GM18867 (cell line): ENCODE measurements around the gene STAM2.
"Not testable (repeated sequence)": the region's sequence is repeated elsewhere in the genome, so short reads cannot be mapped to it uniquely, and the experiment has no call there.

ENCODE experiments used
- ATAC-seq: cut with Tn5 transposase; IDR thresholded peaks from one replicate; pipeline ENCODE4 v1.9.1; 2021; ENCODE audit warnings: mild to moderate bottlenecking, moderate library complexity; ENCODE audit not compliant: unreplicated experiment

Gene STAM2

GRCh38 chr2:152114366-152114765, 61.2 kb downstream of the STAM2 start:
- no peak for ATAC-seq

DNA sequence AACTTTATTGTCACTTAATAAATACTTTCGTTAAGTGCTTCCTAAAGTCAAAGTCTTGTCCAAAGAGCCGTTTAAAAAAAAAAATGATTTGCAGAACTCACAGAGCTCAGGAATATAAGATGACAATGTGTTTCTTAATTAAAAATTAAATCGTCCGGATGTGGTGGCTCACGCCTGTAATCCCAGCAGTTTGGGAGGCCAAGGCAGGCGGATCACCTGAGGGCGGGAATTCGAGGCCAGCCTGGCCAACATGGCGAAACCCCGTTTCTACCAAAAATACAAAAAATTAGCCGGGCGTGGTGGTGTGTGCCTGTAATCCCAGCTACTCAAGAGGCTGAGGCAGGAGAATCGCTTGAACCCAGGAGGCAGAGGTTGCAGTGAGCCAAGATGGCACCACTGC, 68.4 kb downstream of the STAM2 start:
- ATAC-seq = not testable (repeated sequence)

DNA sequence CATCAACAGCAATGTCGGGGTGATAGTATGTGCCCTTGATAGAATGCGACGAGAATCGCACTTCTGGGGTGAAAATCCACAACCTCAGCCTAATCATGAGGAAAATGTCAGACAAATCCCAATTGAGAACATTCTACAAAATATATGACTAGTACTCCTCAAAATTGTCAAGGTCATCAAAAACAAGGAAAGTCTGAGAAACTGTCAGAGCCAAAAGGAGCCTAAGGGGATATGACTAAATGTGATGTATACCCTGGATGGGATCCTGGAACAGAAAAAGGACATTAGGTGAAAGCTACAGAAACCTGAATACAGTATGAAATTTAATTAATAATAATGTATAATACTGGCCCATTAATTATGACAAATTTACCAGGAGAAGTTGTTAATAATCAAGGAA, 69.1 kb downstream of the STAM2 start:
- no peak for ATAC-seq

- ATAC-seq = no peak
These were observed 72.3 kb downstream of the STAM2 start for GRCh38 chr2:152103271-152103670.

GRCh38 chr2:152100961-152101360, 74.6 kb downstream of the STAM2 start:
- ATAC-seq = no peak

DNA sequence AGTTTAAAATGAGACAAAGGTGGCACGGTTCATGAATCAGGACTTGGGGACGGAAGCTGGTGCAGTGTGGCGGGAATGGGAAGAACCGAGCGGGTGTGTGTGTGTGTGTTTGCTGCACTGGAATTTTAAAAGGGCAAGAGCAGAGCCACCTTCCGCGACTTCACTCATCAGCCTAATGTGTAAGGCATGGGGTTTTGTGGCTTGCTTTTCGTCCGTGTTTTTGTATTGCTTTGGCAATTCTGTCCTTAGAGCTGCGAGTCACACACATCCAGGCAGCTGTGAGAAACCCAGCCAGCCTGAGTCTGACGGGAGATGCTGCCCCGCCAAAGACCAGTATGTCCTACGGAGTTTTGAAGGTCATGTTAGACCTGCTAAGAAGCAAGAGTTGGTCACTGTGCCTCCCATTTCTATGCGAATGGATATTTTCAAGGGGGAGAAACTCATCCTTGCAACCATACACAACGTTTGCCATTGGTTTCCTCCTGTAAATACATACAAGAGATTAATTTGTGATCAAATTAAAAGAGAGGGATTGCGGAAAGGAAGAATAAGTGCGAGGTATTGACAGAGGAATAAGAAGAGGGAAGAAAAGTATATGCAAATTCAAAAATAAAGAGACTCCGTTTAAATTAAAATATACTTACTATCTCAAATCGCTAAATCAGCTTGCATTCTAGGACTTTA, 76.1 kb downstream of the STAM2 start:
- ATAC-seq = no peak

DNA sequence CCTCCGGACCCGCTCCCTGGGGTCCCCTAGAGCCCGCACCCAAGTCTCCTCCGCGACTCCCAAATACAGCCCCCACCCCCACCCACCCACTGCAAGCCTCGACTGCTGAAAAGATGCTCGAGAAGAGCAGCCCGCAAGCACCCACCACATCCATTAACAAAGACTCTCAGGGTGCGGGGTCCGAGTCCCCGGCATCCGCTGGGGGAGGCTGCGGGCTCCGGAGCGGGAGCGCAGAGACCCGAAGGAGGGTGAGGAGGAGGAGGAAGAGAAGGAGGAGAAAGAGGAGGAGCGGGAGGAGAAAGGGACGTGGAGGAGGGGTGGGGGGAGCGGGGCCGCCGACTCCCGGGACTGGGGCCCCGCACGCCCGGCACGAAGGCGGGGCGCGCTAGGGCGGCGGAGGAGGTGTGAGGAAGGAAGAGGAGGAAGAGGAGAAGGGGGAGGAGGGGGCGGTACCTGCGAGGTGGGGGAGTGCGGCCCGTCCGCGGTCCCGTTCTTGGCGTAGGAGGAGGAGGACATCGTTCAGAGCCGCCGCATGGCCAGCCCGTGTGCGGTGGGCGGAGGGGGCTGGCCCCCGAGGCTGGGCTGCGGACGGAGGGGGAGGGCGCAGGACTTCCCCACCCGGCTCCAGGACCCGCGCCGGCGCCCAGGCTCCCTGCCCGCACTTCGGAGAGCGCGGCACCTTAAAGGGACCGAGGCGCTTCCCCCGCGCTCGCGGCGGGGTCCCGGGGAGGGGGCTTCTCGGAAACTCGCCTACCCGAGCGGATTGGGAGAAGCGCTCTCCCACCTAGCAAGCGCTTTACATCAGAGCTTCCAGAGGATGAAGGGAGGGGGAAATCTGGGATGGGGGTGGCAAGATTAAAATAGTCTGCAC, 76.8 kb downstream of the STAM2 start, which contains the start of gene CACNB4:
CACNB4 (minus strand) TSS at position 549 of the 871 bp plus-strand sequence.
- ATAC-seq = no peak

DNA sequence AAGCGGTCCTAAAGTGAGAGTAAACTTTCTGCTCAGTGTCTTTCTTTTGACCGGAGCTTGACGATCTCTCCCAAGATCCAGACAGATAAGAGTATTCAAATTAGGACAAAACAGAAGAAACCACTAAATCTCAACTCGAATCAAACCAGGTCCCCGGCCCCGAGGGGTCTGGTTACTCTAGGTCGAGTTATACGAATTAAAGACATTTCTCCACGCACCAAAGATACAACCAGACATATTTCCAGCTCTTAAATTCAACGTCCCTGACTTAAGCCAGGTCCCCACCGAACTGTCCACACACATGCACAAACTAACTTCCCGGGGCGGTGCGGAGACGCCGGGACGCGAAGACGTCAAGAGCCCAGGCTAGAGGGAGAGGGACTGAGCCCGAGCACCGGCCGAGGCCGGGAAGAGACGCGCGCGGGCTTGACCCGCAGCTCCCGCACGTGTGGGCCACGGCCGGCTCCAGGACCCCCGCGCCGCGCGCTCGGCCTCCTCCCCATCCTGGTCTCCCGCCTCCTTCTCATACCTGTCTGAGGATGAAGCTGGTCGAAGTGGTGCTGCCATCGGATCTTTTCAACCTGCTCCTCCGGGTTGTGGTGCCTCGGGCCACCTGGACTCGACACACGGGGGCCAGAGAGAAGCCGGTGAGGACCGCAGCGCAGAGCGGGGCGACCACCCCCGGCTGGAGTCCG, 77.6 kb downstream of the STAM2 start:
- no peak for ATAC-seq

DNA sequence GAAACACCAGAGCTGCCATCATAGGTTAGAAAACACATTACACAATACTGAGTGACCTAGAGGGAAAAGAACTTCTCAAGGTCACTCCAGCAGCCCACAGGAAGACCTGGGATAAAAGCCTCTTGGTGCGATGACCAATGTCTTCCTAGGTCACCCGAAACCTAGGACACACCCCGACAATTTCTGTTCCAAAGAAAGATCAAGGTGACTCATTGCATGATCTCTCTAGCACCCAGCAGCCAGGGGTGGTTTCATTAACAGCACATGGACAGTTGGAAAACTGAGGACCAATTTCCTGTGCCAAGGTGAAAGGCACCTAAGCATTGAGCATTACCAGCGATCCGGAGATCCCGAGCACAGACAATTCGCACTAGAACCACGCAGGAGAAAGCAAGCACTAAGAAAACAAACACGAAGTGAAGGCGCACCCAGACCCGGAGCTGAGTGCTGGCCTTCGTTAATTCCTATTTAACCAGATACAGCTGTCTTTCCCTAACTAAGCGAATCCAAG, 78.2 kb downstream of the STAM2 start:
- no peak for ATAC-seq

DNA sequence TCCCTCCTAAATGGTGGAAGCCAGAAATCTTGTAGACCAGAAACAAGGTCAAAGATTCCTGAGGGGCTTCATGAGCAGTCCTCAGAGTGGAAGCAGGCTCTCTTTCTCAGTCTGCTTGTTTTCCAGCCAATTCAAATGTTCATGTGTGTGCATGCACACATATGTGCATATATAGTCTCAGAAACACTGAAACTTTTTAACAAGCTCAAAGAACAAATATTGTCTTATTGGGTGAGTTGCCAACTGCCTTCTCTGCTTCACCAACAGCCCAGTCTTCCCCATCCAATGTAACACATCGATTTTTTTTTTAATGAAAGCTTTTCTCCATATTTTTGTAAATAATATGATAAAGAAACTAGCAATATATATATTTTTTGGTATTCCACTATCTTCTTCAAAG, 80.4 kb downstream of the STAM2 start:
- ATAC-seq = no peak

GRCh38 chr2:152094014-152094413, 81.5 kb downstream of the STAM2 start:
- no peak for ATAC-seq

- ATAC-seq = no peak
These were observed 82.1 kb downstream of the STAM2 start for GRCh38 chr2:152093464-152093863.

GRCh38 chr2:152092095-152092494, 83.5 kb downstream of the STAM2 start:
- no peak for ATAC-seq

GRCh38 chr2:152090726-152091125, 84.8 kb downstream of the STAM2 start:
- ATAC-seq = not testable (repeated sequence)

GRCh38 chr2:152089238-152089637, 86.3 kb downstream of the STAM2 start:
- no peak for ATAC-seq

GRCh38 chr2:152088006-152088405, 87.6 kb downstream of the STAM2 start:
- ATAC-seq = no peak

DNA sequence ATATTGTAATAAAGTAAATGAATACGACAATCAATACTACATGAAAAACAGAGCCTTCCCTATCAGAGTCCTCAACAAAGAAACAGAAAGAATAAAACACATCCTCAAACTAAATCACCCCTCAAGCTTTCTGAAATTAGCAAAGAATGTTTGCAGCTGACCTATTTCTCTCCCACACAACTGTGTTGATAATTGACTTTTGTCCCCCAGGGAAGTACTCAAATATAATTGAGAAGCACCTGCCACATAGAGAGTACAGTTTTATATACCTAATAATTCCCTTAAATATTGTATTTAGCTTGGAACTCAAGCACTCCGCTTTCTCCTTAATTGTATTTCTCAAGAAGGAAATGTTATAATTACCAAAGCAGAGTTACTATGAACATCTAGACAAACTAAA, 89.3 kb downstream of the STAM2 start:
- ATAC-seq = no peak

GRCh38 chr2:152084076-152084475, 91.5 kb downstream of the STAM2 start:
- ATAC-seq = no peak

DNA sequence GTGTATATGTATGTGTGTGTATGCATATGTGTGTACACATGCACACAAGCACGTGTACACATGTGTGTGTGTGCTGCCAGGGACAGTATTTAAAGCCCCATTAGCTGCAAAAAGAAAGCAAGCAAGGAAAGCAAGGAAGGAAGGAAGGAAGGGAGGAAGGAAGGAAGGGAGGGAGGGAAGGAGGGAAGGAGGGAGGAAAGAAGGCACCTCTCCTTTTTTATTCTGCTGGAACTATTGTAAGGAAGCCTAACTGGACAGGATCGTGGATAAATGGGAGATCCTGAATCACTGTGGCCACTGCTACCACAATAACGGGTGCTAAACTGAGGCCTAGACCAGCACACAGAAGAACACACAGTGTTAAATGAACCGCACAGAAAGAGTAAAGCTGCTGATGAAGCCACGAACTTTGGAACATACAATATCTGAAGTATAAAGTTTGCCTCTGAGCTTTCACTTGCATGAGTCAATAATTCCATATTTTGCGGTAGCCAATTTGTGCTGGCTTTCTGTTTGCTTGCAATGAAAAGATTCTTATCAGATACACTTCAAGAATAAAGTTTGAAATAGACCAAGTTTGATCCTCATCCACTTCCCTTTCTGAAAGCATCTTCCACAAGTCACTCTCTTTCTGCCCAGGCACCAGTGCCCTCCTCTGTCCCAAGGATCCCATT, 92.2 kb downstream of the STAM2 start:
- ATAC-seq = no peak

GRCh38 chr2:152078662-152079061, 96.9 kb downstream of the STAM2 start:
- ATAC-seq = peak; percentile 97

DNA sequence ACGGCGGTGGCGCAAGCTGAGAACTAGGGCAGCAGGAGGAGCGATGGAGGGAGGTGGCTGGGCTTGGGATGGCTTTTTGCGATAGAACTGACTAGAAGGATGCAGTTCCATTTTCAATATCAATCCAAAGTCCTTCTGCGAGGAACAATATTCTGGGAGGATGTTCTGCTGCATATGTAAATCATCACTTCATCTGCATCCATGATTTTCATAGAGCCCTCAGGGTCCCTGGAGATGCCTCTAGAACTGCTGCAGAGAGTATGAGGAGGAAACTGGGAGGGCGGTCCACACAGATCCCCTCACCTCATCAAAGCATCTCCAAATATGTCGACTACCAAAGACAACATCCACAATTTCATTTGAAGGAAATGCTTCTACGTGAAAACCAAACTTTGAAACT, 97.5 kb downstream of the STAM2 start:
- no peak for ATAC-seq
